Prostate gland (tissue), 2 donors: ENCODE measurements around the gene NHLRC2. TPM values are rescaled to one million over a fixed set of nuclear protein-coding genes. Genes with fewer than 3 reads are reported as not detected.

Source experiments
- DNase-seq: peaks from one replicate; pipeline ENCODE4 v3.0.0-alpha.2; 2019; ENCODE audit warnings: low spot score
- H3K27ac ChIP-seq, 2 donors: fragments of 200-600 bp; sonication (generic); 2 replicates each; pipeline ENCODE4 v1.5.1; 2017 to 2019
- H3K27me3 ChIP-seq: fragments of 200-600 bp; sonication (generic); replicated peaks from 2 replicates; pipeline ENCODE4 v1.5.1; 2019; ENCODE audit not compliant: insufficient read depth
- H3K36me3 ChIP-seq, 2 donors: fragments of 200-600 bp; sonication (generic); 1 replicate in 1 of 2; 2 replicates in 1 of 2; pipeline versions ENCODE4 v1.5.1 to v1.8.1; 2017 to 2019
- H3K4me1 ChIP-seq: fragments of 200-600 bp; sonication (generic); replicated peaks from 2 replicates; pipeline ENCODE4 v1.5.1; 2019
- H3K4me3 ChIP-seq, 2 donors: fragments of 200-600 bp; sonication (generic); 2 replicates each; pipeline ENCODE4 v1.5.1; 2017 to 2019
- H3K9me3 ChIP-seq: fragments of 200-600 bp; sonication (generic); 2 replicates; pipeline ENCODE4 v1.5.1; 2017
- CTCF ChIP-seq, 4 experiments: fragments of 200-600 bp in 2 of 4; fragments of 450-650 bp in 2 of 4; sonication (generic) in 2 of 4; IDR thresholded peaks; 1 replicate in 3 of 4; 2 replicates in 1 of 4; pipeline ENCODE4 v1.5.1; 2016 to 2019; ENCODE audit warnings: antibody characterized with exemption in 4 of 4, mild to moderate bottlenecking in 2 of 4, moderate library complexity in 2 of 4
- POLR2A ChIP-seq: fragments of 450-650 bp; IDR thresholded peaks from one replicate; pipeline ENCODE4 v1.6.1; 2016; ENCODE audit warnings: antibody characterized with exemption, mild to moderate bottlenecking
- POLR2AphosphoS5 ChIP-seq: sonication (generic); formaldehyde crosslinking; IDR thresholded peaks from one replicate; pipeline ENCODE4 v1.6.1; 2017; ENCODE audit warnings: antibody characterized with exemption
- WGBS: methylation state at CpG from one replicate; pipeline ENCODE4 v1.1.5; 2018; 5-methylcytosine and 5-hydroxymethylcytosine counted together
- intact Hi-C: fragments of 100-400 bp; cut with DNase I; formaldehyde crosslinking; loops from one replicate; pipeline ENCODE4 v1.14.2; 2022
- total RNA-seq, 2 donors: library from RNA; depleted of rRNA; stranded (reverse); fragments of >200 nt; gene quantifications; one replicate each; pipeline ENCODE4 v1.1.0, GENCODE V29; 2016

The NHLRC2 gene
- total RNA-seq, 2 donors from 2014 or later: 49.4 to 89.5 TPM

- 92% methylated on average over 1 of the region's 1 CpG for WGBS
- Histone ChIP-seq H3K4me1 (peaks cover 6% of the 10 kb centered on the region), H3K27me3 (no peaks in the 10 kb centered on the region), H3K9me3 (no peaks in the 10 kb centered on the region), H3K36me3 (no peaks in the 10 kb centered on the region), H3K27ac (no peak overlapping the region), H3K4me3 (no peak overlapping the region)
- DNase-seq: no peak
- intact Hi-C loops: no loop called here
- no peak for TF ChIP-seq CTCF (IDR thresholded peaks at IDR 0.05)
- TF ChIP-seq POLR2AphosphoS5: no peak
- TF ChIP-seq POLR2A: no peak
Observed at GRCh38 chr10:113924186-113924585, 69.7 kb downstream of the NHLRC2 start.

- no peaks in the 10 kb centered on the region for H3K9me3 ChIP-seq
- no peak overlapping the region for H3K27ac ChIP-seq
- H3K4me3 ChIP-seq: no peak overlapping the region
- intact Hi-C loops: no loop called here
- no peaks in the 10 kb centered on the region for H3K27me3 ChIP-seq
- no peak for DNase-seq
- WGBS: 88% methylated on average over 4 of the region's 4 CpGs
- H3K36me3 ChIP-seq: no peaks in the 10 kb centered on the region
- peaks cover 6% of the 10 kb centered on the region for H3K4me1 ChIP-seq
- no peak for TF ChIP-seq POLR2AphosphoS5
- TF ChIP-seq CTCF (IDR thresholded peaks at IDR 0.05): no peak
- TF ChIP-seq POLR2A: no peak
Observed at GRCh38 chr10:113924664-113925063, 70.2 kb downstream of the NHLRC2 start.

- no peaks in the 10 kb centered on the region for H3K9me3 ChIP-seq
- no peaks in the 10 kb centered on the region for H3K36me3 ChIP-seq
- H3K27me3 ChIP-seq: no peaks in the 10 kb centered on the region
- intact Hi-C loops: no loop called here
- no peak overlapping the region for H3K4me3 ChIP-seq
- H3K27ac ChIP-seq: no peak overlapping the region
- WGBS: 78% methylated on average over 5 of the region's 5 CpGs
- H3K4me1 ChIP-seq: peaks cover 2% of the 10 kb centered on the region
- no peak for DNase-seq
- TF ChIP-seq CTCF (IDR thresholded peaks at IDR 0.05) (no peak), POLR2AphosphoS5 (no peak), POLR2A (no peak)
Observed at GRCh38 chr10:113927440-113927839, 73.0 kb downstream of the NHLRC2 start.

- Histone ChIP-seq H3K4me3 (no peak overlapping the region), H3K4me1 (no peaks in the 10 kb centered on the region), H3K27me3 (no peaks in the 10 kb centered on the region), H3K36me3 (no peaks in the 10 kb centered on the region), H3K27ac (no peak overlapping the region), H3K9me3 (no peaks in the 10 kb centered on the region)
- TF ChIP-seq POLR2A: no peak
- no peak for TF ChIP-seq POLR2AphosphoS5
- no peak for TF ChIP-seq CTCF (IDR thresholded peaks at IDR 0.05)
- intact Hi-C loops: no loop called here
- no peak for DNase-seq
Observed at GRCh38 chr10:113928830-113929229, 74.4 kb downstream of the NHLRC2 start.

- DNase-seq: no peak
- H3K9me3 ChIP-seq: no peaks in the 10 kb centered on the region
- no peak overlapping the region for H3K27ac ChIP-seq
- intact Hi-C loops: no loop called here
- no peak overlapping the region for H3K4me3 ChIP-seq
- TF ChIP-seq POLR2AphosphoS5: no peak
- no peak for TF ChIP-seq POLR2A
- TF ChIP-seq CTCF (IDR thresholded peaks at IDR 0.05): no peak
- H3K27me3 ChIP-seq: no peaks in the 10 kb centered on the region
- no peaks in the 10 kb centered on the region for H3K36me3 ChIP-seq
- WGBS: 85% methylated on average over 6 of the region's 6 CpGs
- no peaks in the 10 kb centered on the region for H3K4me1 ChIP-seq
Observed at GRCh38 chr10:113929522-113929921, 75.1 kb downstream of the NHLRC2 start.
